Erythroblast (primary cell): Measurements from ENCODE around the gene IL1RAPL2.

Source experiments
- DNase-seq, 2 experiments: peaks; one replicate each; lab custom pipeline; 2025; lab: John Stamatoyannopoulos, UW
- GATA1 ChIP-seq: IDR thresholded peaks from 2 replicates; pipeline ENCODE4 v1.6.1; 2011; ENCODE audit warnings: low read depth, mild to moderate bottlenecking, control low read depth, low read length, moderate library complexity
- POLR2A ChIP-seq: IDR thresholded peaks from 2 replicates; pipeline ENCODE4 v1.6.1; 2011; ENCODE audit warnings: mild to moderate bottlenecking, low read length

The IL1RAPL2 gene

DNA sequence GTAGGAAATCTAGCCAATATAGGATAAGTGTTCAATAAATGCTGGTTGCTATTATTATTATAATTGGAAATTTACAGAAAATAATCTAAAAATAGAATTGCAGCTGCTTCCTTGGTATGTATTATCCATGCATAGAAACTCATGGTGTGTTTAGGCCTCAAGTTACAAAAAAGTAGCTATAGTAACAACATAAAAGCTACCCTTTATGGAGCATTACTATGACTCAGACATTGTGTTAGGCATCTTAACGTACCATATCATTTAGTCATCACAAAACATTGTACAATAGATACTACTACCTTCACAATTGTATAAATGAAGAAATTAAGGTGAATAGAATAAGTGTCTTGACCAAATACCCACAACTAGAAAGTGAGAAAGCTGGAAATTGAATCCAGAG, 1129.5 kb downstream of the IL1RAPL2 start:
- no peak for TF ChIP-seq POLR2A
- no peak for TF ChIP-seq GATA1
- DNase-seq: no peak

DNA sequence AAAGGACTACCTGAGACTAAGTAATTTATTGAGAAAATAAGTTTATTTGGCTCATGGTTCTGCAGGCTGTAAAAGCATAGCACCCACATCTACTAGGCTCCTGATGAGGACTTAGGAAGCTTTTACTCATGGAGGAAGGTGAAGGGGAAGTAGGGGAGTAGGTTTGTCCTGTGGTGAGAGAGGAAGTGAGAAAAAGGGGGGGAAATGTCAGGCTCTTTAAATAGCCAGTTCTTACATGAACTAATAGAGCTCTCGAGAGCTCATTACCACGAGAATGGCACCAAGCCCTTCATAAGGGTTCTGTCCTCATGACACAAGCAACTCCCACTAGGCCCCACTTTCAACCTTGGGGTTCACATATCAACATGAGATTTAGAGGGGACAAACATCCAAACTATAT, 1130.9 kb downstream of the IL1RAPL2 start:
- no peak for DNase-seq
- TF ChIP-seq GATA1 (no peak), POLR2A (no peak)

DNA sequence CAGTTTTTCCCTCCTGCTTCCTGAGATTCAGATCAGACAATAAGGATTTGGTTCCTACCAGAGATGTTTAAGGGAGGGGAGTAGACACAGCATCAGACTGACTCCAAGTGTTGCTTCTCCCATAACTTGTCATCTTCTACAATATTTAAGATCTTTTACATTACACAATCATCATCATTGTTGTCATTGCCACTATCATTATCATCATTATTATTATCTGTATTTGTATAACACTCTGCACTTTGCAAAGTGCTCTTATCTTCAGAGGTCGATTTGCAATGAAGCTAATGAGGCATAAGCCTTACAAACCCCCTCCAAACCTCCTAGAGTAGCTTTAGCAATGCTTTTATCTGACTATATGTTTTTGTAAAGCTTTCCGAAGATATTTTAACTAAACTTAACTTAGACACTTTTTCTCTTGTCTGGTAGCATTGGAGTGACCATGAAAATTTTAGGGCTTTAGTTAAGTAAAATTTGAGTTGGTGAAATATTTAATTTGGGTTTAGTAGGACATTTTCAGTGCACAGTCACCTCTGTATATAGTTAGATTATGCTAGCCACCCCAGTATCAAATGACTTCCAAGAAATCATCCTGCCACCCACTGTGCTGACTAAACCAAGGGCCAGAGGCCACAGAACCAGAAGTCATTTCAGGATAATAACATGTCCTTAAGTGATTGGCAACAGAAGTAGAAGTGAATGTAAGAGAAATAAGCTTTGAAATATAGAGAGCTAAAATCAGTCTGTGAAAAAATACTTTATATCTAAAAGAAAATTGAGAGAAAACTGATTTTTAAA, 1132.2 kb downstream of the IL1RAPL2 start:
- TF ChIP-seq POLR2A (no peak), GATA1 (no peak)

DNA sequence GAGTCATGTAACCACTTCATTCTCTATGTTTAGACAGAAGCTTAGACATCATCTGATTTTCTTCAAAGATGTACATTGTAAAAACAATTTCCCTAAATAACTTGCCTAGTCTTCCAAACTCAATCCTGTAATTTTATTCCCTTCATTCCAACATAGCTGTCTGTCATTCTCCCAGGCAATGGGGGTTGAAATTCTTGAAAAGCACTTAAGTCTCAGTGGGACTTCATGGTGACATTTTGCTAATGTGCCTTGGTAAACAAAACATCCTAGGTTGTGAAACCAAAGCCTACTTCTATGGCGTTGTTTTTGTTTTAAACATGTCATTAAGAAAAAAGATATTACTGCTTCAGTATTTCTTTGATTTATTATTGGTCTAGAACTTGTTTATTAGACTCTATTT, 1134.3 kb downstream of the IL1RAPL2 start:
- no peak for DNase-seq
- no peak for TF ChIP-seq POLR2A
- no peak for TF ChIP-seq GATA1

More for the DNA sequence above, 1132.2 kb downstream of the IL1RAPL2 start:
- DNase-seq: no peak

DNA sequence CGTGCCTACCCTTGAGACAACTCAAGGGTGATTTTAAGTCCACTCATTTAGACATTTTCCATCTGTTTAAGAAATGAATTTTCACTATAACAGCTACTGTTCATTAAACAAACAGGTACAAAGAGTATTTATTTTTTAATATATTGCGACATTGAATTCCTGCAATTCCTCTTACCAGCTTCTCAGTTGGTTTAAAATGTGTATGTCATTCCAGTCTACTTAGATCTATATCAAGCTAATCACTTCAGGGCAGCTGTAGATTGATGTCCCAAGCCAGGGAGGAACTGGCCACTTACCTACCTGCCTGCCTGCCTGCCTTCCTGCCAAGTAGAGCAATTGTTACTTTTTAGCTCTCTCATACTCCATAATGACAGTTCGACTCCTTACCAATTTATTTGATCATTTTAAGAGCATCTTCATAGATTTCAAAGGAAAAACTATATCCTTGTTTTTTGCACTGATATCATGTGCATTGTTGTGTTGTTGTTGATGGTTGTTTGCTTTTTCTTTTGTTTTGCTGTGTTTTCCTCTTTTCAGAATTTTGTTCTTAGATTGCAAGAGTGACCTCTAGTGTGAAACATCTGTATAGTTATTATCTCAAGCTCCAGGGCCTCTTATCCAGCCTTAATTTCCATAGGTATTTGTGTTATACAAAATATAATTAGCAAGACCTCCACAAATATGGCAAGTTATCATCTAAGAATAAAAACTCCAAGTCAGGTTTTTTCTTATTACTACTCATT, 1135.5 kb downstream of the IL1RAPL2 start:
- TF ChIP-seq GATA1 (no peak), POLR2A (no peak)
- no peak for DNase-seq

DNA sequence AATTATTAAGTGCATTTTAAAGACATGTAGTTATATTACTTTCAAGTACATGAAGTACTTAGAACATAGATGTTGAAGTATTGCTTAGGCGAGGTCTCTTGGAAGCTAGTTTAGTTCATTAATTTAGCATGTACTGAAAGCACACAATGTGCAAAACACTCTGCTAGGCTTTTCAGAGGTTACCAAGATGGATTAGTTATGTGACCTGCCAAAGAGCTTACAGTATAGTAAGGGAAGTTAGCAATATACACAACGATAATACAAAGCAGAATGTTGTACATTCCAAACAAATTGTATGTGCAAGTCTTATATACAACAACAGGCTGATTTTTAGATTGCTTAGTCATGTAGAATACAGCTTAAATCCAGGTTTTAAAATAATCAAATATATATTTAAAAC, 1137.9 kb downstream of the IL1RAPL2 start:
- no peak for DNase-seq

DNA sequence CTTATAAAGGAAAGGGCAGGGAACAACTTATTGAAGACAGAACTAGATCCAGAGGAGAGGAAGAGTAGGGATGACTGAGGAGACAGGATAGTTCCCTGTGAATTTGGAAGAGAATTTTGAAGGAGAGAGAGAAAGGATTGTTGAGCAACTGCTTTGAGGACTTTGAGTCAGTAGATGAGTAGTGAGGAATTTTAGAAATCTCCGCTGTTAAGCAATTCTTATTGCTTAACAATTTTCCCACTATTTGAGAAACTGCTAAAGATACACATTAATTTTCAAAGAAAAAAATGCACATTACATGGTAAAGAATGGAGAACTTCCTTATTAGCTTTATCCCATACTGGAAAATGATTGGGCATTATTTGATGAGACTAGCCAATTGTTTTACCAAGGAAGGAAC, 1140.0 kb downstream of the IL1RAPL2 start:
- no peak for DNase-seq
- TF ChIP-seq GATA1 (no peak), POLR2A (no peak)

More for the DNA sequence above, 1137.9 kb downstream of the IL1RAPL2 start:
- TF ChIP-seq GATA1 (no peak), POLR2A (no peak)

DNA sequence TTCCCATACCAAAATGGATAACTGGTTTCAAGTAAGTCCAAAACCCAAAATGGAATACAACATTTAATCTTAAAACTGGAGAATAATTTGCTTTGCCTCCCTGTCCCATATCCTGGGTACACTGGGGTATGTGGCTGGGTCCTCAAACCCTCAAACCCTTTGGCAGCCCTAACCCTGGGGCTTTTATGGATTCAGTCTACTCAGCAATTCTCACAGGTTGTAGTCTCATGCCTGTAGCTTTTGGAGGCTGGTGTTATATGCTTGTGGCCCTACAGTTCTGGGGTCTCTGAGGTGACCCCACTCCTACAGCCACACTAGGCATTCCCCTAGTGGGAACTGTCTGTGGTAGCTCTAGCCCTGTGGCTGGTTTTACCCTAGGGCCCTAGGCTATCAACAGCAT, 1145.8 kb downstream of the IL1RAPL2 start:
- TF ChIP-seq POLR2A (no peak), GATA1 (no peak)
- no peak for DNase-seq

DNA sequence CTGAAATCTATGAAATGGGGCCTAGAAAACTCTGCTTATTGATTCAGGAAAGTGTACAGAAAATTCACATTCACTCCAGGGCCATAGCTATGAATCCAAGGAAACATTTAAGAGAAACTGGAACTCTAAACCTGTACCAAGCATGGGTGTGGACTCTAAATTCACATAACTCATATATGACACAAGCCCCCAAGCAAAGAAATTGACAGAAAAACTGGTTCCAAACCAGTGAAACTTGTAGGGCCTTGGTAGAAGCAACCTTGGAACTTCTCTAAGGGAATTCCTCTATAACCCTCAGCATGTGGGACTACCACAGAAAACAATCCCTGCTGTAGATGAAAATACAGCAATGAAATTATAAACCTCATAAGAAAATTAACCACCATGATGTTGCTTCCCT, 1149.7 kb downstream of the IL1RAPL2 start:
- TF ChIP-seq POLR2A (no peak), GATA1 (no peak)
- no peak for DNase-seq

DNA sequence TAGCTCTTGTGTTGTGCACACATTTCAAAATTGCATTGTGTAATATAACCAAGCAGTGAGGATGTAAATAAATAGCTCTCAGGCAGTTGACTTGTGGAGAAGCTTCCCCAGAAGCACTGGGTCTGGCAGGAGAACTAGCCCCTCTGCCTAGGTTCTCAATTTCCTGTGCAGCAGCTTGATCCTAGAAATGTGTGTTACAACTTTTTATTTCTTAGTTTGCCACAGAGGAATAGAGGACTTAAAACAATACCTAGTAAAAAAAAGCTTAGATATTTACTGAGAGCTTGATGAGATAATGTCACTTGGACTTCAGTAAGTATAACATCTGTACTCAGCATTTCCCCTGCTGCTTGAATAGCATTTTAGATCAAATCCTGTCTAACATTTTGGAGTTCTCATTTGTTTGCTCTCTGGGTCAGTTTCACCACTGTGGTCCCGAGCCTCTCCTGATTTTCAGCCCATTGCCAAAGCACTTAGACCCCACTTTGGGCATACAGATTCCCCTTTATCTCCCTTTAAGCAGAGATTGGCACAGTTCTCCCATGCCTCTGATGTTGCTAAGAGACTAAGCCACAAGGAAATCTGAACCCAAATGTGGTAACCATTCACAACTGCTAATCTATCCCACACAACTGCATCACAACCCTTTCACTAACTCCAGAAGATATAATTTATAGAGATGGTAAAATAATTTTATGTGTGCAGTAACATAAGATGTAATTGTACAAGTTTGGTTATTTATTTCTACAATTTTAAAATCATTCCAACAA, 1158.2 kb downstream of the IL1RAPL2 start:
- DNase-seq: no peak
- no peak for TF ChIP-seq GATA1

DNA sequence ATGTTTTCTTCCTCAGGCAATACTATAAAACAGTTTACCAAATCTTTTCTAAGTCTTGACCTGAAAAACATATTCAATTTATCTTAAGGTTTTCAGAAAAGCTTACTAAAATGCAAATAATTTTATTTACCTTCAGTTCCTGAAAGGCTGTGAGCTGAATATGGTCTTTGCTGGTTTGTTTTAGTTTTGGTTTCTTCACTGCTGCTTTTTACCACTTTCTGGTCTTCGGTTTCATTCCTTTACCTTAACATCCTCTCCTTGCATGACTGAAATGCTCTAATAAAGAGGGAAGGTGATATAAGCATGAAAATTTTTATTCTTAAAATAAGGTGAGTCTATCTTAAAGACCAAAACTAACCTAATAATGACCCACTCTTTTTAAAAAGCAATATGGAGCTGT, 1159.2 kb downstream of the IL1RAPL2 start:
- TF ChIP-seq POLR2A: no peak
- no peak for DNase-seq

DNA sequence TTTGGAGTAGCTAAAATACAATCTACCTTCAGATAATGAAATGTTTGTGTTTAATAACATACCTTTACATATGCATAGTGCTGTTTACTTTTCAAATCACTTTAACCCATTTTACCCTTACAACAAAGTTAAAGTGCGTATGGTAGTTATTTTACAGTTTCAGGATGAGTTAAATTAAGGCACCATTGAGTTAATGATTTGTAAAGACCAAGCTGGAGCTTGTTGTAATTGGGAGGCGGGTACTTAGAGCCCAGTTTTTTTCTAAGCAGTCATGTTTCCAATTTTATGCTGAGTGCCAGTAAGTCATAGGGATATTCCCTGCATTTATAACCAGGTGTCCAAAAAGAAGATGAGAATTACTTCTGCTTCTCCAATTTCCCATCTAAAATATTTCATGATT, 1172.2 kb downstream of the IL1RAPL2 start:
- DNase-seq: no peak
- no peak for TF ChIP-seq POLR2A
- no peak for TF ChIP-seq GATA1

DNA sequence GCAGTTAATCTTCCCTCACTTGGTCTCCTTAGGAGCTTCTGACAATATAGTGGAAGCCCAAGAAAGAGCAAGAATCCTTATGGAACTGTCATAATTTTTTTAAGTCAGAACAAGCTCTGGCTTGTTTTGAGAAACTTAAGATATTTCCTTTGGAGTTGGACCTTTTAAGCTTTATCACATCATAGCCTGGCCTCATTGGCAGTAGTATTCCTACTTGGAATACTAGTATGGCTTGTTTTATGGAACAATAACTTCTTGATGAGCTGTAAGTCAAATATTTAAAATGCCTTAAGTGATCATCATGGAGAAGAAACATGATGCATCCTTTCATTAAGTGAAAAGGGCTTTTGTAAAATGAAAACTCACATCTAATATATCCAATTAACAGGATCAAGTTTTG, 1178.3 kb downstream of the IL1RAPL2 start:
- TF ChIP-seq POLR2A: no peak
- TF ChIP-seq GATA1: no peak
- no peak for DNase-seq

DNA sequence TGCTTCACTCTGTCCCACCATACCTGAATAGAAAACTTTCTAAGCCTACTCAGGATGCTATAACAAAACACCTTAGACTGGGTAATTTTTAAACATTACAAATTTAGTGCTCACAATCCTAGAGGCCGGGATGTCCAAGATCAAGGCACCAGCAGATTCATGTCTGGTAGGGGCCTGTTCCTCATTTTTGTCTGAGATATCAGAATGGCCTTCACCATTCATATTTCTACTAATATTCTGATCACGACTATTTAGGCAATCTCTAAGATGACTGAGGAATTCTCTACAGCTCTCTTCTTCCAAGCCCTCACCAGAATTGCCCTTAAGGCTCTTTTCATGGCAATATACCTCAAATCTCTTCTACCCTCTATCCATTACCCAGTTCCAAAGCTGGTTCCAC, 1178.9 kb downstream of the IL1RAPL2 start:
- no peak for TF ChIP-seq POLR2A
- TF ChIP-seq GATA1: no peak

DNA sequence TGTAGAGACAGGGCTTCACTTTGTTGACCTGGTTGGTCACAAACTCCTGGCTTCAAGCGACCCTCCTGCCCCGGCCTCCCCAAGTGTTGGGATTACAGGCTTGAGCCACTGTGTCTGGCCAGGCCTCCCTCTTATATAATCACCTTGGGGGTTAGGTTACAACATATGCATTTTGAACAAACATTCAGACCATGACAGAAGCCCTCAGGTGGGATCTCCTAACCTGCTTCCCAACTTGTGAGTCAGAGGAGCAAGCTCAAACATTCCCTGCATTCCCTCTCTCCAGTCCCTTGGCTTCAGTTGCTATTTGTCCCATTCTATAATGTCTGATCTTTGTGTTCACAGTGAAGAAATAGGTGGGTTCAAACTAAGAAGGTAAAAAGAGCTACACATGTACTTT, 1179.9 kb downstream of the IL1RAPL2 start:
- no peak for DNase-seq
- TF ChIP-seq GATA1 (no peak), POLR2A (no peak)

More for the DNA sequence above, 1178.9 kb downstream of the IL1RAPL2 start:
- no peak for DNase-seq
